RKO (cell line): Measurements from ENCODE around the gene HPSE2.
"Not testable (repeated sequence)": the region's sequence is repeated elsewhere in the genome, so short reads cannot be mapped to it uniquely, and the experiment has no call there.

Source experiments
- DNase-seq: peaks from one replicate; pipeline ENCODE4 v3.0.0-alpha.2; 2016; ENCODE audit warnings: low spot score

HPSE2 gene

DNA sequence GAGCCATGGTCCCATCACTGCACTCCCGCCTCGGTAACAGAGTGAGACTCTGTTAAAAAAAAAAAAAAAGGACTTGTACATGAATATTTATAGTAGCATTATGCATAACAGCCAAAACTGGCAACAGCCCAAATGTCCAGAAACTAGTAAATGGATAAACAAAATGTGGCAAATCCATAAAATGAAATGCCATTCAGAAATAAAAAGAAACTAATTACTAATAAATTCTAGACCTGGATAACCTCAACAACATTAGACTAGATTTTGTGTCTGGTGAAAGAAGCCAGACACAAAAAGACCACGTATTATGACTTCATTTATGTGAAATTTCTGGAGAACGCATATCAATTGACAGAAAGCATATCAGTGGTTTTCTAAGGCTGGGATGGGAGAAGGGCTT is 74.5 kb downstream of the HPSE2 start:
- DNase-seq = no peak

DNA sequence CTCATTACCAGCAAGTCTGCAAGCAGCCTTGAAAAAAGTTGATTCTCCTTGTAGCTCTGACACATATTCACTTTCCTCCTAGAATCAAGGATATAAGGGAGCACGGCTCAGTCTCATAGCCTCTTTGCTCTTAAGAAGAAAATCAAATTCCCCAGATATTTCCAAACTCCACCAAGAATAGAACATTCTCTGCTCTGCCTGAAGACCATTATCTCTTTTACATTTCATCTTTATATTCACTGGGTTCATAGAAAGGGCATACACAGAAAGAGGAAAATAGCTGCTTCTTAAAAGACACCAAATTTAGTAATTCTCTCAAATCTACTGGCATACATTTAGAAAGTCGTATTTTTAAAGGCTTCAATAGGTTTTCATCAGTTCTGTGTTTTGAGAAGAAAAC is 92.0 kb downstream of the HPSE2 start:
- DNase-seq = no peak

DNA sequence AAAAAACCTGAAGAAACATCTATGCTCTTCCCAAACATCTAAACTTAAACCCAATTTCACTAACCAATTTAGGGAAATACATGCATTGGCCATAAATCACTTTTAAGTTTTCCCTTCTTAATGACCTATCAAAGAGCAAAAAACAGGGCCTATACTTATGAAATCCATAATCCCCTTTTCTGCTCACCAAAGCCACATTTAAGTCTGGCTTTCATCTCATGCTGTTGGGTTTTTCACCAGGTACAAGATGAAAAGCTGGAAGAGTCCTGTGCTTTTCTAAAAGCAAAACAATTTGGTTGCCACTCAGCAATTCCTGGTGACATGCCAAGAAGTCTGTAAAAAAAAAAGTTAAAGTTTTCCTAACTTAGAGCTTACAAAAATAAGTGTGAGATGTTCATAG is 92.6 kb downstream of the HPSE2 start:
- no peak for DNase-seq

DNA sequence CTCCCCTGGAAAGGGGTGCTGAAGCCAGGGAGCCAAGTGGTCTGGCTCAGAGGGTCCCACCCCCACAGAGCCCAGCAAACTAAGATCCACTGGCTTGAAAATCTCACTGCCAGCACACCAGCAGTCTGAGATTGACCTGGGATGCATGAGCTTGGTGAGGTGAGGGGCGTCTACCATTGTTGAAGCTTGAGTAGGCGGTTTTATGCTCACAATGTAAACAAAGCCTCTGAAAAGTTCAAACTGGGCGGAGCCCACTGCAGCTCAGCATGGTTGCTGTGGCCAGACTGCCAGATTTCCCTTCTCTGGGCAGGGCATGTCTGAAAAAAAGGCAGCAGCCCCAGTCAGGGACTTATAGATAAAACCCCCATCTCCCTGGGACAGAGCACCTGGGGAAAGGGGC is 102.8 kb downstream of the HPSE2 start:
- DNase-seq = not testable (repeated sequence)

DNA sequence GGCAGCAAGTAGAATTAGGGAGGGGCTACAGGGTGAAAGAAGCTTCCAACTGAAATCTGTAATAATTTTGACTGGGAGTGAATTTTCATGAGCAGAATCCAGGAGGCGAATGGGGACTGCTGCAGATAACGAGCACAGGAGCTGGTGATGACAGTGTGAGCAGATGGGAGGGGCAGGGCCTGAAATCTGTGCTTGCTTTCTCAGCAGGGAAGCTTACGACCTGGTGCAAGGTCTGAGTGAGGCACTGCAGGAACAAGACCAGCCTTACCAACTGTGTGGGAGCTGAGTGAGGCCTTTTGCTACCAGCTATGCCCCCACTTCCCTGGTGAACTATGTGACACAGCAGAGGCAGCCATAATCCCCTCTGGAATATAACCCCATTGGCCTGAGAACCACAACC is 109.8 kb downstream of the HPSE2 start:
- no peak for DNase-seq

DNA sequence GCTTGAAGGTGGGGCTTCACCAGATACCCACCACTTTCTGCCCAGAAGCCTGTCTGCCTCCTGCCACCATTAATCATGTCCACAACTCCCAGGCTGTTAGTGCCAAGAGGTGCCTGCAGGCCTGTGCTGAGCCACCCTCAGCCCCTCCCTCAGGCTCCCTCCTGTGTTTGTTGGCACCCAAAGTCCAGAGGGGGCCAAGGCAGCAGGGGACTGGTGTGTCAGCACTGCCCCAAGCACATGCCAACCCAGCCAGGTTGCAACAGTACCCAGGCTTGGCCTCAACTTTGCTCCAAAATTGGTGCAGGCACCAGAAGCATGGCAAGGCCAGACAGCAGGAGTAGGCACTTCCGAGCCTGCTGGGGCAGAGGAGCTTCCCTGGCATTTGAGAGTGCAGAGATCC is 111.3 kb downstream of the HPSE2 start:
- no peak for DNase-seq

DNA sequence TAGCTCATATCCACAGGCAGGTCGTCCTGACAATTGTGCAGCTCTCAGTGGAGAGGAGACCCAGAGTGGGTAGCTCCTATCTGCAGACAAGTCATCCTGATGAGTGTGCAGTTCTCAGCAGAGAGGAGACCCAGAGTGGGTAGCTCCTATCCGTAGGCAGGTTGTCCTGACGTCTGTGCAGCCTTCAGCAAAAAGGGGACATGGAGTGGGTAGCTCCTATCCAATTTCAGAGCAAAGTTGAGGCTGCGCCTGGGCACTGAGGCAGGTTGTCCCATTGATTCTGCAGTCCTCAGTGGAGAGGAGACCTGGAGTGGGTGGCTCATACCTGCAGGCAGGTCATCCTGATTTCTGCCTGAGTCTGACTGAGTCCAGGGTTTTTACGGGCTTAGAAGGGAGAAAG is 111.8 kb downstream of the HPSE2 start:
- DNase-seq = no peak

DNA sequence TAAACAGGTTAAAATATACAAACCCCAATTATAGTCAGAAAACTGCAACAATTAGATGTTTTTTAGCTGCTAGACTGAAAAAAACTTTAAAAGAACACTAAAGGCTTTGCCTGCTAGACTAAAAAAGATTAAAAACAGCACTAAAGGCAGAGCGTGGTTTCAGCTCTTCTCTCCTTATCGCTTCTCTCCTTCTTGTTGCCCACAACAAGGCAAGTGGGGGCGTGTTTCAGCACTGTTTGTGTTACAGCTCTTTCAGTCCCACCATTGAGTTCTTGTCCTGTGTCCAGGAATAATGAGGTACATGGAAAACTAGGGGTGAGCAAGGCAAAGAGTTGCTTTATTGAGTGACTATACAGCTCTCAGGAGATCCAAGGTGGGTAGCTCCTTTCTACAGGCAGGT is 112.3 kb downstream of the HPSE2 start:
- no peak for DNase-seq

DNA sequence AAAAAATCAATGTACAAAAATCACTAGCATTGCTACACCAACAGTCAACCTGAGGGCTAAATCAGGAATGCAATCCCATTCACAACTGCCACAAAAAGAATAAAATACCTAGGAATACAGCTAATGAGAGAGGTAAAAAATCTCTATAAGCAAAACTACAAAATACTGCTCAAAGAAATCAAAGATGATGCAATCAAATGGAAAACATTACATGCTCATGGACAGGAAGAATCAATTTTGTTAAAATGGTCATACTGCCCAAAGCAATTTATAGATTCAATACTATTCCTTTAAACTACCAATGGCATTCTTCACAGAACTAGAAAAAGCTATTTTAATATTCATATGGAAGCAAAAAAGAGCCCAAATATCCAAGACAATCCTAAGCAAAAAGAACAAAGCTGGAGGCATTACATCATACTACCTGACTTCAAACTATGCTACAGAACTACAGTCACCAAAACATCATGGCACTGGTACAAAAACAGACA is 116.3 kb downstream of the HPSE2 start:
- no peak for DNase-seq

DNA sequence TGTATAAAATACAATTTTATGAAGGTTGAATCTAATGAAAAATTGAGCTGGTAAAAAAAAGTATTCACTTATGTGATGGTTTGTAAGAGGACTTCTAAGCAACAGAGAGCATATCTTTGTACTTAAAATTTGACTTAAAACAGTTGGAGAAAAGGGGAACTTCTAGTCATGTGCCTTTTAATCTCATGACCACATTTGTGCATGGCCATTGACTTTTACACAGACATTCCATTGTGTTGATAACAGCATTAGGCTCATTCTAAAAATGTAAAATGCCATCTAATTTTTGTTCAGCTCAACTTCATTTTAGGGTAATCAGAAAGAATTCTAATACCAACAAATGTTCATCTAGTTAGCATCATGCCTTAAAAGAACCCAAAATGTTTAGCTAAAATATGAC is 119.9 kb downstream of the HPSE2 start:
- no peak for DNase-seq

DNA sequence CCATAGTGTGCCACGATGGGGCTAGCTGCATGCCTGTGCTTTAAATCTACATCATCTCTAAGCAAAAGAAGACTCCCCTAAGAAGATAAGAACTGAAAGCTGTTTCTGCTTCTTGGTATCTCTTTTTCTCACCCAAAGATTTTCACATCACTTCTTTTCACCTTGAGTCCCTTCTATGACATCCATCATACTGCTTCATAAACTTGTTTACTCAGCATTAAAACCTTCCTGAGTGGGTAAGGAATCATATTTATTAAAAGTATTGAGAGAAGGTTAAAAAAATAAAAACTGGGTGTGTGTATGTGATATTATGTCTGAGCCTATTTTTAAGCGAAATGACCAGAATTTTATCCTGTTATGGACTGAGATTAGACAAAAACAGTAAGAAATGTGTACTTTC is 150.3 kb downstream of the HPSE2 start:
- no peak for DNase-seq

DNA sequence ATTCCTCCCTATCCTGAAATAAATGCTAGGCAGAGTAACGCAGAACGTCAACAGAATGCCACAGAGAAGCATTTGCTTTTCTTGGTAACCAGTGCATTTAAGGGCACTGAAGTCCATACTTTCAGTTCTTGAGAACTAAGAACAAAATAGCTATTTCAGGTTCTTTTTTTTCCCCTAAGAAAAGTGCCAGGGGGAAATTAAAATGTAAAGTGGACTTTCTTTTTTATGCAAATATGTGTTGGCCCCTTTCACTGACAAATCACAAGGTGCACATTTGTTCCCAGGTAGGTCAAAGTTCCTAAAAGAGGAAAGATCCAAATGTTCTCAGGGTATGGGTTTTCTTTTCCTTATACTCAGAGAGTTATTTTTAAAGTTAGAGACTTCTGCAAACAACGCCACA is 151.5 kb downstream of the HPSE2 start:
- no peak for DNase-seq

DNA sequence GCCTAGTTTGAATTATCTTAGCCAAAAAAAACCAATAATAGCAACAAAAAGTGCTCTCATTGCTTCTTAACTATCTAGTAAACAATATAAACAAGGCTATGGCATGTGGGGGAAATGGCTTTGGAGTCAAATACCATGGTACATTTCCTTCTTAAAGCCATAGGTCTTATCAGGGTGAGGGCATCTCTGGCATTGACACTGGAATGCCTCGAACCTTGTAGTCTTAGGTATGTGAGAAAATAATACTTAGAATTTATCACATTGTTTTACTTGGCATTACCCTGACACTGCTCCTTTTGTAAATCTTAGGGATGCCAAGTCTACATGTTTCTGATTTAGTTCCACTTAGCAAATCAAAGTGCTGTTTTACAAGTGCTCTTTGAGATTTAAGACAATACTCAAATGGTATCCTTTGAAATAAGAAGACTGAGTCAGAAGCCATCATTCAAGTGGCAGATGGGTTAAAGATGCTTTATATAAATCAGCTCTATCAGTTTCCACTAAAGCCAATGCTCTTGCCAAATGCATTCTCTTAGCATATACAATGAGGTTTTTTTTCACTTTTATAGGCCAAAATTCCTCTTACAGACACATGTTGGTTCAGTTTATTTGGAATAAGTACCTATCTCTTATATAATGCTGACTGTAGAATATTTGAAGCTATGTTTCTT is 155.2 kb downstream of the HPSE2 start:
- no peak for DNase-seq

DNA sequence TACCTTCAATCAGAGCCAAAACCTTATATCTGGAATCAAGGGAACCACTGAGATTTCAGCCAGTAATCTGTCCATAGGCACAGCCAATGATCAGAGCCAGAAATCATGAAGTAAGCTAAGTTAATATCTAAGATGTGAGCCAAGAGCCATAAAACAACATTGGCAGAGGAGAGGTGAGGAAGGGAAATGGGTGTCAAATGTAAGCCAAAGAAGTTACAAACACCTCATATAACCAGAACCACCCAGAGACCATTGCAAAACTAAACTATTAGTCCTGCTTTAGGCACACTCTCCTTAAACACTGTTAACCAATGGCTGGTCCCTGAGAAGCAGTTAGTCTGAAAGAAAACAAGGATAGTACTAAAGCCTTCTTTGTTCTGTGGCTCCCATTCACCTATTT is 173.1 kb downstream of the HPSE2 start:
- DNase-seq = no peak

DNA sequence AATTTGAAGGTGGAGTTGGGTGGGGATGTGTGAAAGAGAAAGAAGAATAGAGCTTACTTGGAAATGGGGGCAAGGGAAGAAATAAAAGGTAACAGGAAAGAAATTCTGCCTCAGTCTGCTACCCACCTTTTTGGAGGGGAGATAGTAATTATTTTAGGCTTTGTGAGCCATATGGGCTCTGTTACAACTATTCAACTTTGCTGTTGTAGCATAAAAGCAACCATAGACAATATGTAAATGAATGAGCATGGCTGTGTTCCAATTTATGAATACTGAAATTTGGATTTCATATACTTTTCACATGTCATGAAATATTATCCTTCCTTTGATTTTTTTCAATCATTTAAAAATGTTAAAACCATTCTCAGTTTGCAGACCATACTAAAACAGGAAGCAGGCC is 176.9 kb downstream of the HPSE2 start:
- DNase-seq = no peak

DNA sequence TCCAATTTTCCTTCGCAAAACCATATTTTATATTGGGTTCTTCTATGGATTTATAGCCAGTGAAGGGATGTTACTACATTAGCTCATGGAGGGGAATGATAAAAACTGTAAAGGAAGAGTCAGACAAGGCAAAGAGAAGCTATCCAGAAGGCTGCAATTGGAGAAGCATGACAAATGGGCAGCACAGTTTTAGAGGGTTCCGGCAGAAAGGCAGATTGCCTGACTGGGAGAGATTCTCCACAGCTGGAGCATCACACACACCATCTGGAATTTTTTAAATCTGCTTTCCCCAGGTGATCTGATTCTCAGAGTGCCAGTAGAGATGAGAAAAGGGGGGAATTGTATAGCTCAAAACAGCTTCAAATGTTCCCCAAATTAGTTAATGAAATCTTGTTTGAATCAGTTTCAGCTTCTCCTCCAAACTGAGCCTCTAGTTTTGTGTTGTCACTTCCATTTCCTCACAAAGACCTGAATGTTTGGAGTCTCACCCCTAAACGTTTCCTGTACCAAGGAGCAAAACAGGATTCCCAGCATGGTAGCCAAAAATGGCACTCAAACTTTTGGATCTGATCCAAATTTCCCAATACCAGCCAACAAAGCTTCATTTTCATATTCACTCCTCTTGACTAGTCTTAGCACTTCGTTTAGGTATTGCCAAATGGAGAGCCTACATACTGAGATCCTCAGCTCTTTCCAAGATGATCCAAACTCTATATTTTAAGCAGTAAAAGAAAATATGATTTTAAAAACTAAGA is 177.5 kb downstream of the HPSE2 start:
- DNase-seq = no peak

DNA sequence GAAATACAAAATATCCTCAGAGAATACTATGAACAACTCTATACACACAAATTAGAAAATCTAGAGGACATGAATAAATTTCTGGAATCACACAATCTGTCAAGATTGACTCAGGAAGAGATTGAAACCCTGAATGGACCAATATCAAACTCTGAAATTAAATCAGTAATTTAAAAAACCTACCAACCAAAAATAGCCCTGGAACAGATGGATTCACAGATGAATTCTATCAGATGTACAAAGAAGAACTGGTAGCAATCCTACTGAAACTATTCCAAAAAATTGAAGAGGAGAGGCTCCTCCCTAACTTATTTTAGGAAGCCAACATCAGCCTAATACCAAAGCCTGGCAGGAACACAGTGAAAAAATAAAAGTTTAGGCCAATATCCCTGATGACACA is 190.0 kb downstream of the HPSE2 start:
- DNase-seq = no peak

DNA sequence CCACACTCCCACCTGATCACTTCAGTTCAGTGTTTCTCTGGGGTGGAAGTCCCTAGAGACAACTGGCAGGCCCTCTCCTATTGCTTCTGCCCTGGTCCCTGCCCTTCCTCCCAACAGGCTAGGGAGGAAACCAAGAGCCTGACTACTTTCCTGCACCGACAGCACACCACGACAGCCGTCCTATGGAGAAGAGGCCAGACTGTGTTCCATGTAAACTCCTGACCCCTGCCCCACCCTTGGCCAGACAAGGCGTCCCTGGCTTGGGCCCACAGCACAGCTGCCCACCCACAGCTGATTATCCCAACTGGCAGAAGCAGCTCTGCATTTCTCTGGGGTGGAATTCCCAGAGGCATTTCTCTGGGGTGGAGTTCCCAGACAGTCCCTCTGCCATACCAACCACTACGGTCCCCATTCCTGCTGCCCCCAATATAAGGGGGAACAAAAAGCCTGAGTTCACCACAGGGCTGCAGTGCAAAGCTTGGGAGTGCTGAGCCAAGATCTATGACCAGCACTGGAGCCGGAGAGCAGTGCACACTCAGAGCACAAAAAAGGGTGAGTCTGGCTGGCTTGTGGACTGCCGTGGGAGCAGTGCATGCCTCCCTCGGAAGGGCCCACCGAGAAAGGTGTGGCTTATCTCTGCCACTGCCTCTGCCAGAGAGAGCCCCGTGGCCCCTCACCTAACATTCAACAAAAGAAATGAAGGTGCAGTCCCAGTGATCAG is 193.4 kb downstream of the HPSE2 start:
- DNase-seq = no peak

DNA sequence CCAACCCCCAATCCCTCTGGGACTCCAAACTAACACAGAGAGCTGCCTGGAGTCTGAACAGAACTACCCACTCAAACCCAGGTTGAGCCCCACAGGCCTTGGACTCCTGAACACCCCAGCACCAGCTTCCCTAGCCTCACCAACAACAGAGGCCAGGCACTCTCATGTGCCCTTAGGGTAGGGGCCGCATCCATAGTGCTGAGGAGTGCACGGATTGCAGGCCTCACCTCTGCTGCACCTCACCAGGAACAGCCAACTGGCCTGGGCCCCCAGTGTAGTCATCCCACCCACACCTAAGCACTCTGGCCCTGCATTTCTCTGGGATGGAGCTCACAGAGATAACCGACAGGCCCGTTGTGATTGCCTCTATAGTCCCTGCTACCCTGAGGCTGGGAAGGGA is 194.2 kb downstream of the HPSE2 start:
- DNase-seq = no peak

DNA sequence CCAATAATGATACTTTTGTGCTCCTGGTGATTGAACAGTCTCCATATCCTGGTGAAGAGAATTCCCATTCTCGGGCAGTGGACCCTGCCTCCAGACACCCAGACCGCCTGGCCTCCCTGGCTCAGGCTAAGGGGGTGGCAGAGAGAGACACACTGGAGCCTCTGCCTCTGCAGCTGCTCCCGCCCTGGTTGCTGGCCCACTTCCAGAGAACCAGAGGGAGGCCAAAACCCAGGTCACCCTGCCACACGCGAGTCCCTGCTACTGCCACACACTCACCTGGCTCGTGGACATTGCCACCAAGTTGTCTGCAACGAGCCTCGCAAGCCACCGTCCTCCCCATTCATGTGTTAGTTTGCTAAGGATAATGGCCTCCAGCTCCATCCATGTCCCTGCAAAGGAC is 221.8 kb downstream of the HPSE2 start:
- no peak for DNase-seq

DNA sequence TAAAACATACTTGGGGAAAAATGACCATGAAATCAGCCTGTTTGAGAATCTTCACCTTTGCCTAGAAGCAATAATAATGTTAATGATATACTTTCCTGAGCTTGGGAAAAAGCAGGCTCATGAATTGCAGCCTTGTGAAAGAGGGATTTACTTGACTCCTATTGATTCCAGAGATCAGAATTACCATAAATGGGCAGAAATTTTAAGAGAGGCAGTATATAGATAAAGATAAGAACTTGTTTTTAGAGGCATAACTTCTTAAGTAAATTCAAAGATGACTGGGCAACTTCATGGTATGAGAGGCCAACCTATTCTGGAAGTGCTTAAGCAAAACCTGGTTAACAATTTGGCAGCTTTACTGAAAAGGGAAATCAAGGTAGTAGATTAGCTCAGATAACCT is 225.4 kb downstream of the HPSE2 start:
- no peak for DNase-seq

DNA sequence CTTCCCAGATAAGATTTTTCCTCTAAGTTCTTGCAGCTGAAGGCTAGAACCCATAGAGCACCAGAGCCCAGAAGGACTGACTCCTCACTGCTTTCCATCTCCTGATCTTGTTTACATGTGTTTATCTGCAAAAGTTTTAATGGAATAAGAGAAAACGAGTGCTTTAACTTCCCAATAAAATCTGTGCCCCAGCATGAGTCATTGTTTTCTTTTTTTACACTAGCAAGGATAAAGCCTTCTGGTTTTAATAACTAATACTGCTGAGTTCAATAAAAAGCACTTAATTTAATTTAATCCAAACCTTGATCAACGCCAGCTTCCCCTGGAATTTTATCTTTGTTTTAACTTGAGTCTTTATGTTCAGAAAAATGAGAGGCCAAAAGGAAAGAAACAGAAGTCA is 227.6 kb downstream of the HPSE2 start:
- DNase-seq = no peak

DNA sequence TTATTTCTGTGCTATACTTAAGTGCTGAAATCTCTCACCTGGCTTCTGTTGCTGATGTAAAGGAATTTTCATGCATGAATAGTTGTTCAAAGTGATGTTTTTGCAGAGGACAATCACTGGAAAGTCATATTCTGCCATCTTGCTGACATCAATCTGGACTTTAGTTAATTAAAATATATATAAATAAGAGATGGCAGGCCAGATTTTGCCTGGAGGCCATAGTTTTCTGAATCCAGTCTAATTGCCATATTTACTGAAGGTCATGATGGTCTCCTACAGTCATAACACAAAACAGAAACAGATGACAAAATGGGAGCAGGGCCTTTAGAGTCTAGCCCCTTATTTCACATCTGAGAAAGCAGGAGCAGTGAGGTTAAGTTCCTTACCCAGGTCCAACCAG is 228.2 kb downstream of the HPSE2 start:
- no peak for DNase-seq
